Parathyroid adenoma (tissue), 2 donors: ENCODE measurements around the gene STK17A.
"Not testable (repeated sequence)": the region's sequence is repeated elsewhere in the genome, so short reads cannot be mapped to it uniquely, and the experiment has no call there.

Source experiments
- H2AFZ ChIP-seq: fragments of 300-600 bp; sonication (generic); one replicate; pipeline ENCODE4 v1.7.0; 2017; ENCODE audit warnings: antibody characterized with exemption, mild to moderate bottlenecking
- H3K27ac ChIP-seq: fragments of 300-600 bp; sonication (generic); one replicate; pipeline ENCODE4 v1.7.0; 2017
- H3K27me3 ChIP-seq: fragments of 300-600 bp; sonication (generic); one replicate; pipeline ENCODE4 v1.7.0; 2017; ENCODE audit warnings: low read length; ENCODE audit not compliant: control insufficient read depth, insufficient read depth
- H3K36me3 ChIP-seq: fragments of 300-600 bp; sonication (generic); one replicate; pipeline ENCODE4 v1.7.0; 2017; ENCODE audit warnings: low read length; ENCODE audit not compliant: control insufficient read depth, insufficient read depth
- H3K4me1 ChIP-seq: fragments of 300-600 bp; sonication (generic); one replicate; pipeline ENCODE4 v1.7.0; 2017; ENCODE audit warnings: control low read depth
- H3K4me2 ChIP-seq: fragments of 300-600 bp; sonication (generic); one replicate; pipeline ENCODE4 v1.7.0; 2017; ENCODE audit warnings: low read length
- H3K4me3 ChIP-seq: fragments of 300-600 bp; sonication (generic); one replicate; pipeline ENCODE4 v1.7.0; 2017; ENCODE audit warnings: low read depth, low read length
- H3K79me2 ChIP-seq: fragments of 300-600 bp; sonication (generic); one replicate; pipeline ENCODE4 v1.7.0; 2017; ENCODE audit warnings: control low read depth
- H3K9ac ChIP-seq: fragments of 300-600 bp; sonication (generic); one replicate; pipeline ENCODE4 v1.7.0; 2017; ENCODE audit warnings: mild to moderate bottlenecking
- H3K9me3 ChIP-seq: fragments of 300-600 bp; sonication (generic); one replicate; pipeline ENCODE4 v1.7.0; 2017; ENCODE audit warnings: low read length; ENCODE audit not compliant: control insufficient read depth
- CTCF ChIP-seq: fragments of 300-600 bp; sonication (generic); IDR thresholded peaks from one replicate; pipeline ENCODE4 v1.7.0; 2017; ENCODE audit warnings: antibody characterized with exemption, mild to moderate bottlenecking
- donor health status: primary hyperparathyroidism.

STK17A gene

GRCh38 chr7:43583424-43584194 lies 701 bp downstream of the STK17A start:
- H3K4me2 ChIP-seq, result peak overlapping the region; percentile 85
- no peak overlapping the region for H3K9ac ChIP-seq
- H3K4me1 ChIP-seq, result no peaks in the 10 kb centered on the region
- H3K79me2 ChIP-seq, result peaks cover 6% of the 10 kb centered on the region
- peak overlapping the region; percentile 85 for H2AFZ ChIP-seq
- H3K27ac ChIP-seq, result peak overlapping the region; percentile 62
- H3K36me3 ChIP-seq, result no peaks in the 10 kb centered on the region
- peak overlapping the region; percentile 63 for H3K4me3 ChIP-seq
- no peak for TF ChIP-seq CTCF
- no peaks in the 10 kb centered on the region for H3K9me3 ChIP-seq
- no peaks in the 10 kb centered on the region for H3K27me3 ChIP-seq

- Histone ChIP-seq H3K9ac (no peak overlapping the region), H3K36me3 (no peaks in the 10 kb centered on the region), H3K4me1 (no peaks in the 10 kb centered on the region), H3K27me3 (no peaks in the 10 kb centered on the region), H3K4me2 (peak overlapping the region; percentile 85), H3K27ac (peak overlapping the region; percentile 62), H3K79me2 (peaks cover 12% of the 10 kb centered on the region), H2AFZ (peak overlapping the region; percentile 85), H3K9me3 (no peaks in the 10 kb centered on the region), H3K4me3 (peak overlapping the region; percentile 63)
- TF ChIP-seq CTCF, result no peak
Measured at GRCh38 chr7:43584195-43584586, 1.3 kb downstream of the STK17A start.

GRCh38 chr7:43584733-43585132 lies 1.8 kb downstream of the STK17A start:
- not testable (repeated sequence) for H3K27ac ChIP-seq, H3K4me1 ChIP-seq, H3K9ac ChIP-seq, H3K36me3 ChIP-seq, H3K9me3 ChIP-seq, H3K4me2 ChIP-seq, H3K27me3 ChIP-seq, H3K4me3 ChIP-seq, H2AFZ ChIP-seq
- H3K79me2 ChIP-seq, result peaks cover 14% of the 10 kb centered on the region

- Histone ChIP-seq H3K27me3 (no peaks in the 10 kb centered on the region), H2AFZ (no peak overlapping the region), H3K79me2 (peaks cover 14% of the 10 kb centered on the region), H3K36me3 (no peaks in the 10 kb centered on the region), H3K4me1 (no peaks in the 10 kb centered on the region), H3K9me3 (no peaks in the 10 kb centered on the region), H3K4me2 (no peak overlapping the region), H3K9ac (no peak overlapping the region), H3K27ac (no peak overlapping the region), H3K4me3 (no peak overlapping the region)
- no peak for TF ChIP-seq CTCF
Measured at GRCh38 chr7:43585562-43585961, 2.7 kb downstream of the STK17A start.

- Histone ChIP-seq H2AFZ (no peak overlapping the region), H3K4me2 (no peak overlapping the region), H3K9ac (no peak overlapping the region), H3K4me3 (no peak overlapping the region), H3K27ac (no peak overlapping the region), H3K4me1 (no peaks in the 10 kb centered on the region), H3K27me3 (no peaks in the 10 kb centered on the region), H3K36me3 (no peaks in the 10 kb centered on the region), H3K9me3 (no peaks in the 10 kb centered on the region), H3K79me2 (peaks cover 14% of the 10 kb centered on the region)
- no peak for TF ChIP-seq CTCF
Measured at GRCh38 chr7:43586251-43586900, 3.5 kb downstream of the STK17A start.
